GM18511 (cell line): ENCODE results near the gene CASQ2.

Experiments used
- ATAC-seq: cut with Tn5 transposase; IDR thresholded peaks from one replicate; pipeline ENCODE4 v1.9.1; 2021; ENCODE audit warnings: mild to moderate bottlenecking, moderate library complexity; ENCODE audit not compliant: unreplicated experiment

CASQ2 gene

DNA sequence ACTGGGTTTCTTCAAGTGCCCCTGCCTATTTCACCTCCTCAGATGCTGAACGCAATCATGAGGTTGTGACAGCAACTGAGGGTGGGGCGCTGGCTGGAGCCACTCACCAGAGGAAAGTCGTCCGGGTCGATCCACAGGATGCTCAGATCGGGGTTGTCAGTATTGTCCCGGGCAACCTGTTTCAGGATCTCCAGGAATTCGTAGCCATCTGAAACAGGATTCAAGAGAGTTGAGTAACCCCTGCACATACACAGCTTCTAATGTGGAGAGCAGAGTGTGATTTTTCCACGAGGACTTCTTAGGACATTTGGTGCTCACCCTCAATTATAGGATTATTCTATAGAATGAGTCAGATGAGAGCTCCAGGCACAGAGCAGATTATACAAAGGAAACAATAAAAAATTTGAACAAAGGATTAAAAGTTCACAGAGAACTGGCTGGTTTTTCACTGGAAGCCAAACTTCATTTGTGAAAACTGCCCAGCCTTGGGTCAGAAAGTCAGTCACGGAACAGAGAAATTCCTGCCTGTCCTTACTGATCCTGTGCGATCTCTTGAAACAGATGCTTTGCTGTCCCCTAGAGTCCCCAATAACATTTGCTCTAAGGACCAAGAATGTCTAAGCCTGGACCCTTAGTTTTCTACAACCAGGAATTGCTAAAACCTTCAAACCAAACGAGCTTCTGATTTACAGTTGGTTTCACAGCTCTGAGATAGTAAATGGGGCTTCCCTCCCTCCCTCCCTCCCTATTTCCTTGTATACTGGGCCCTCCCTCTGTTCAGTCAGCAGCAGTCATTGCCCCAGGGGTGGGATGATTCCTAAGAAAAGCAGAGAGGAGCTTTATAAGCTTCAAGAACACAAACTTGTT is 63.2 kb downstream of the CASQ2 start:
- ATAC-seq: no peak

DNA sequence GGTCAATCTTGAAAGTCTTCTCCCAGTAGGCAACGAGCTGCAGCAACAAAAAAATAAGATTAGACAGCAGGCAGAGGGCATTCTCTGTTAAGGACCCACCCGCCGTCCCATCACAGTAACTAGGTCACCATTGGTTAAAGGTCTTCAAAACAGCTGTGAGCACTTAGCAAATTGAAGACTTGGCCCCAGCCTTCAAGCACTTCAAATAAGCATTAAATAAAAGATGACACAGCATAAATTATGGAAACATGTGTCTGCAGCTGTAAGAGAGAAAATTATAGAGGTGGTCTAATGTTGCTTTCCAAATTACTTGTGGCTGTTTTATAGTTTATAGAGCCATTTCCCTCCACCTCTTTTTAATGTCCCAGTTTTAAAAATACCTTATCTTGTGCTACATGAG is 65.6 kb downstream of the CASQ2 start:
- ATAC-seq: no peak

DNA sequence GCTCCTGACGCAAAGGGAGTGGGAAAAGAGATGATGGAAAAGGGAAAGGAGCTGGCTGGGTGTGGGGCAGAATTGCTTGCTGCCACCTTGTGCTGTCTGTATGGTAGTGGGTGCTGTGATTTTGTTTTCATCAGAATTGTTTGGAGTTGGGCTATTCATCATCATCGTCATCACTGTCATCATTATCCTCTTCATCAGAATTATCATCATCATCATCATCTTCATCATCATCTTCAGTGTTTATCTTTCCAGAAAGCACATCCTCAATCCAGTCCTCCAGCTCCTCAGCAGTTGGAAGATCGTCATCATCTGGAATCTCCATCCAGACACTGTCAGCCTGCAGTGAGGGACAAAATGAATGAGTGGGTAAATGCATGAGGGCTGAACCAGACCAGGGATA is 67.4 kb downstream of the CASQ2 start:
- no peak for ATAC-seq

- no peak for ATAC-seq
Measured at GRCh38 chr1:115697619-115698018, 70.9 kb downstream of the CASQ2 start.

- ATAC-seq: no peak
Measured at GRCh38 chr1:115694805-115695204, 73.7 kb downstream of the CASQ2 start.

- ATAC-seq: no peak
Measured at GRCh38 chr1:115692224-115692623, 76.3 kb downstream of the CASQ2 start.

GRCh38 chr1:115690972-115691371 is 77.5 kb downstream of the CASQ2 start:
- ATAC-seq: no peak

DNA sequence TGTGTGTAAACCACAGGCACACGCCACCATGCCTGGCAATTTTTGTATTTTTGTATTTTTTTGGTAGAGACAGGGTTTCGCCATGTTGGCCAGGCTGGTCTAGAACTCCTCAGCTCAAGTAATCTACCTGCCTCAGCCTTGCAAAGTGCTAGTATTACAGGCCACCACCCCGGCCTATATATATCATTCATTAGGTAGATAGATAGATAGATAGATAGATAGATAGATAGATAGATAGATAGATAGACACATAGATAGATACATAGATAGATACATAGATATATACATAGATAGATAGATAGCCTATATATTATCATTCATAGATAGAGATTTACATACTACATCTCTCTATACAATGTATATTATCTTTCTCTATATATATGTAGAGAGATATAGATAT is 80.8 kb downstream of the CASQ2 start:
- no peak for ATAC-seq

DNA sequence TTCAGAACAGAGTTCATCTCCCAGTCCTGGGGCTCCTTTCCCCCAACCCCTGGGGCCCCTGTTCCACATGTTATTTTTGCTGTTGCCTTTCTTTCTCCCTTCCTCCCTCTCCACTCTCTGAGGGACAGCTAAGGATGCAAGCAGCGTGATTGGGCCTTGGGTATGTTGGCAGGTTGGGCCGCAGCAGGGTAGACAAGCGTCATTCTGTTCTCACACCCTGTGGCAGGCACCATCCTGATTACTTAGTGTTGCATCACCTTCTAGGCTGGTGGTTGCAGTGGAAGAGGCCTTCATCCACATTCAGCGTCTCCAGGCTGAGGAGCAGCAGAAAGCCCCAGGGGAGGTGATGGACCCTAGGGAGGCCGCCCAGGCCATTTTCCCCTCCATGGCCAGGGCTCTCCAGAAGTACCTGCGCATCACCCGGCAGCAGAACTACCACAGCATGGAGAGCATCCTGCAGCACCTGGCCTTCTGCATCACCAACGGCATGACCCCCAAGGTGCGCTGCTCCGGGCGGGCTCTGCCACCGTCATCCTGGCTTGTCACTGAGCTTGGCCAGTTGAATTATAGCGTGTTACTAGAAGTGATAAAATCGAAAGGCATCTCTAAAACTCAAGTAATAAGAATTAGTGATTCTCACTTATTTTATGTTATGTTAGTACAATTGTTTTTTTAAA is 83.3 kb downstream of the CASQ2 start:
- no peak for ATAC-seq

DNA sequence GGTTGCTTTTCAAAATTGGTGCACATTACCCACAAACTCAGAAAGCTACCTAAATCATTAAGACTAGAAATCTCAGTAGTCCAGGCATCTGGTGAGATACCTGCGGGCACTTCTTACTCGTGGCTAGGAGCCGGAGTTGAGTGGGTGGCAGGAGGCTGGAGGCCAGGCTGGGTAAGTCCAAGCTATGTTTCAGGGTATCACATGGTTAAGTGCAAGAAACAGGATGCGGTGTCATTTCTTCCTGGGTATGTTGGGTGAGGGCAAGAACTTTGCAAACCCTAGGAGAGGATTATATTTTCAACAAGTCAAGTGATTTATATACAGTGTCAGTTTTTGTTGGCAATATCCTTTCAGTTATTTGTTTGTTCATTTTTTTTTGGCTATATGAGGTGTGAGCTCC is 85.7 kb downstream of the CASQ2 start:
- ATAC-seq: no peak

- no peak for ATAC-seq
Measured at GRCh38 chr1:115680730-115681111, 87.8 kb downstream of the CASQ2 start.

DNA sequence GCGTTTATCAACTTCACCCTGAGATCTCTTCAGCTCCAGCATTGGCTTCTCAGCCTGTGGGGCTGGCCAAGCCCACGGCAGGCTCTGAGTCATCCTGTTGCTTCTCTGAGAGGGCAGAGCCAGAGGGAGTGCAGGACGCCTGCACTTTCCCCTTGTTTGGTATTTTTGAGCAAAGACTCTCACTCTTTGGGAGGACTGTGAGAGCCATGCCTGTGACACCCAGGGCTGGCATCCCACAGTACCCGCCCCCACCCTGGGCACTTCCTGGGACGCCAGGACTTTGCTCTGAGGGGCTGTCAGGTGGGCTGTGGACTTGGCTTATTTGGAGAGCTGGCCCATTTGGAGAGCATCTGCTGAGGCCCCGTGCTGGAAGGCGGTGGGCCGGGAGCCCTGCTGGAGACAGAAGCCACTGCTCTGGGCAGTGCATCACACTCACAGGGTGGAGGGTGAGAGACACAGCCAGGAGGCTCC is 89.3 kb downstream of the CASQ2 start:
- no peak for ATAC-seq

DNA sequence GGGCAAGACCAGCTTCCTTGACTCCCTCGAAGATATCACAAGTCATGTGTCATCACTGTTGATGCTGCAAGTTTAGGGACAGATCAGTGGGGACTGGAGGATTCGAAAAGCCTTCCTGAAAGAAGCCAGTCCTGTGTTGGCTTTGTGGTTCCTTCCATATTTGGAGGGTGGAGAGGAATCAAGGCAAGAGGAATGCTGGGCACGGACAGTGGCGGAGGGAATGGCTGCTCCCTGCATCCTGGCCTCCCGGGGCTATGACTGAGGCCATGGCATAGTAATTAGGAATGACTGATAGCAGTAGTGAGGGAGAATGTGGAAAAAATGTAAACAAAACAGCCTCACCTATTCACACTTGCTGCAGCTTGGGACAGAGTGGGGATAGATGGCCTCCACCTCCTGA is 90.4 kb downstream of the CASQ2 start:
- ATAC-seq: no peak

- peak; percentile 23 for ATAC-seq
Measured at GRCh38 chr1:115677565-115677964, 90.9 kb downstream of the CASQ2 start.

DNA sequence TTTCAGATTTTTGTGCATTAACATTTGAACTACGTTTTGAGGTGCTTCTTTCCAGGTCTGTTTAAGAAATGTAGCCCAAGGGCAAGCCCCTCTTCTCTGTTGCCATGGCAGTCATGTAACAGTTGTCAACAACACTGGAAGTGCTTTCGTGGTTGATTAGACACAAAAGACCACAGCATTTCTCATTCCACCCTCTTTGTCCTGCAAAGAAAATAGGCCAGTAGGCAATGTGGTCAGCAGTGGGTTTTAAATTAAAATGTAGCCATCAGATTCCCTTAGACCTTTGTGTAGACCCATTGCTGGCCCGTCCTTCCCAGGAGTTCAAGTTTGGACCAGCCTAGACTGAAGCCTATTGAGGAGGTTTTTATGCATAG is 91.3 kb downstream of the CASQ2 start:
- ATAC-seq: peak; percentile 66

DNA sequence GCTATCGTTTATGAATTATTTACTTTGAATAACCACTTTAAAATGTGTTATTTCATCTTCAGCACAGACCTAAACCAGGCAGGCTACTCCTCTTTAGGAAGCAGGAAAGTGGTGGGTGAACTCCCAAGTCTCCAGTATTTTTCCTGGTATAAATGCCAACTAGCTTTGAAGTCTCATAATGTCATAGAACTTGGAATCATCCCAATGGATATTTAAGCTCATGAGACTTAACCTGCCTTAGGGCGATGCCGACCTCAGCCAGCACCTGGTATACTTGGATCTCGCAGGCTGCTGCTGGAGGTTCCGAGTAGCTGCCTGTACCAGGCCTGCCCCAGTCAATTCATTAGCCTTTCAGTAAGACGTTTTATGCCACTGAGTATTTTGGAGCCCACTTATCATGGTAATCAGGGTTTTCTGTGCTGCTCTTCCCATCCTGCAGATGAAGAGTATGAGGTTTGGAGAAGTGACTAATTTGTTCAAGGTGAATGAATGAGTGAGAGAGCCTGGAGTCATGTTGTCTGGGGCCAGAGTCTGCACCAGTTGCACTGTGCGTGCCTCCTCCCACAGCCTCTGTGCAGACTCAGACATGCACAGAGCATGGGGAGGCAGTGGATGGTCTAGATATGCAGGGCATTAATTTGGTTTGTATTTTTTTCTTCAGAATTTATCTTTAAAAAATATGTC is 91.9 kb downstream of the CASQ2 start:
- peak; percentile 44 for ATAC-seq

DNA sequence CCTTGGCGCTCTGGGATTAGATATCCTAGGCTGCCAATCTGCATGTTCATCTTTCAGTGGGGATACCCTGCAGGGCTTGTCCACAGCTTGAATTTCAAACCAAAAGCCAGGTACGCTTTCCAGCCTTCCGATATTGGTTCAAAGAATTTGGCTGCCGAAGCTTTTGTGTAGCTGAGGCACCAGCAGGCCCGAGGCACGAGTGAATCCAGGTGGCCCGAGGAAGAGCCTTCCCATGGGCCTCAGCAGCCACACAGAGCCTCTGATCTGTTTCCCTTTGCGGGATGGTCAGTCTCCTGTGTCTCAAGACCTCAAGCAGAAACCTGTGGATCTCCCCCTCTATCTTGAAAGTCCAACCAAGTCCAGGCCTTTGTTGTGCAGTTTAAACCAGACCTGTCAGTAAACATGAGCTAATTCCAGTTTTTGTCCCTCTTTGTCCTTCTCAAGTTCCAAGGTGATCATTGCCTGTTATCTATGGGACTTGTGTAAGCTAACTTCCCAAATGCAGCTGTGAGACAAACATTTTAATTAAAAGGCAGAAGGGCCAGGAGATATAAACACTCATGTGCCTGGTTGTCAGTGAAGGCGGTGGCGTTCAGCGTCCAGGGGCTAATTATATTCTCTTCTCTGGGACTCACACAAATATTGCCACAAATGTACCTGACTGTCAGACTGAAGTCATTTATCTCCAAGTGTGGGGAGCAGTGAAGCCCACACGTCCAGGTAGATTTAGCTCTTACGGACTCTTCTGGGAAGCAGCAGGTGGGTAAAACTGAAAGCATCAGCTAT is 96.1 kb downstream of the CASQ2 start:
- no peak for ATAC-seq

GRCh38 chr1:115671176-115671934 is 97.2 kb downstream of the CASQ2 start:
- no peak for ATAC-seq

GRCh38 chr1:115670476-115671175 is 97.9 kb downstream of the CASQ2 start:
- no peak for ATAC-seq

DNA sequence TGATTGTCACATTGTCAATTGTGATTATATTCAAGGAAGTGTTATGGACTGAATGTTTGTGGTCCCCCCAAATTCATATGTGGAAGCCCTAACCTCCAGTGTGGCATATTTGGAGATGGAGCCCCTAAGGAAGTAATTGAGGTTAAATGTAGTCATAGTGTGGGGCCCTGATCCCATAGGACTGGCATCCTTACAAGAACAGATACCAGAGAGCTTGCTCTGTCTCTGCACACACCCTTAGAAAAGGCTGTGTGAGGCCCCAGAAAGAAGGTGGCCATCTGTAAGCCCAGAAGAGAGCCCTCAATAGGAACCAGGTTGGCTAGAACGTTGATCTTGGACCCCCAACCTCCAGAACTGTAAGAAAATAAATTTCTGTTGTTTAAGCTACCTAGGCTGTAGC is 98.6 kb downstream of the CASQ2 start:
- ATAC-seq: no peak
